Gastroesophageal sphincter (tissue), 4 donors: ENCODE results near the gene HSD17B1. TPM values are rescaled to one million over a fixed set of nuclear protein-coding genes. Genes with fewer than 3 reads are reported as not detected.

Experiments used
- ATAC-seq: fragments of 150-250 bp; one replicate; pipeline ENCODE4 v1.9.1; 2016; ENCODE audit warnings: mild to moderate bottlenecking, moderate library complexity
- H3K27ac ChIP-seq, 4 donors: fragments of 200-600 bp; sonication (generic) in 3 of 4; 1 replicate in 3 of 4; 2 replicates in 1 of 4; pipeline ENCODE4 v1.5.1; 2016 to 2019
- H3K27me3 ChIP-seq: fragments of 200-600 bp; sonication (generic); one replicate; pipeline ENCODE4 v1.5.1; 2019
- H3K36me3 ChIP-seq, 2 donors: fragments of 200-600 bp; sonication (generic); one replicate each; pipeline ENCODE4 v1.5.1; 2019; ENCODE audit warnings: control low read depth in 1 of 2
- H3K4me1 ChIP-seq, 3 donors: fragments of 200-600 bp; sonication (generic); 1 replicate in 2 of 3; 2 replicates in 1 of 3; pipeline ENCODE4 v1.5.1; 2016 to 2019; ENCODE audit warnings: control low read depth in 2 of 3
- H3K4me3 ChIP-seq, 2 donors: fragments of 200-600 bp; sonication (generic); one replicate each; pipeline ENCODE4 v1.5.1; 2019; ENCODE audit warnings: mild to moderate bottlenecking in 1 of 2, moderate library complexity in 1 of 2
- H3K9me3 ChIP-seq, 3 donors: fragments of 200-600 bp; sonication (generic); one replicate each; pipeline ENCODE4 v1.5.1; 2017 to 2019; ENCODE audit warnings: control low read depth in 2 of 3
- EP300 ChIP-seq: sonication (generic); formaldehyde crosslinking; IDR thresholded peaks from one replicate; pipeline ENCODE4 v1.6.1; 2017; ENCODE audit warnings: antibody characterized with exemption, mild to moderate bottlenecking
- POLR2A ChIP-seq, 2 donors: fragments of 450-650 bp; IDR thresholded peaks; one replicate each; pipeline ENCODE4 v1.6.1; 2017; ENCODE audit warnings: antibody characterized with exemption in 2 of 2, mild to moderate bottlenecking in 2 of 2, moderate library complexity in 1 of 2
- POLR2AphosphoS5 ChIP-seq: sonication (generic); formaldehyde crosslinking; IDR thresholded peaks from one replicate; pipeline ENCODE4 v1.6.1; 2017; ENCODE audit warnings: antibody characterized with exemption
- WGBS, 2 donors: methylation state at CpG; one replicate each; pipeline ENCODE4 v1.1.5; 2018; ENCODE audit warnings: low coverage in 1 of 2; 5-methylcytosine and 5-hydroxymethylcytosine counted together
- total RNA-seq, 4 donors: library from RNA; depleted of rRNA; stranded (reverse); fragments of >200 nt; gene quantifications; one replicate each; pipeline ENCODE4 v1.1.0, GENCODE V29; 2016
- TF ChIP-seq, protein P1 (sequence below), 4 experiments: fragments of 200-600 bp in 2 of 4; fragments of 450-650 bp in 2 of 4; sonication (generic) in 1 of 4; IDR thresholded peaks; one replicate each; pipeline ENCODE4 v1.5.1; 2017 to 2019; ENCODE audit warnings: antibody characterized with exemption in 4 of 4, mild to moderate bottlenecking in 2 of 4, moderate library complexity in 2 of 4

HSD17B1 gene
- total RNA-seq, 4 donors from 2014 or later = 0.39 to 1.4 (median 0.69) TPM

DNA sequence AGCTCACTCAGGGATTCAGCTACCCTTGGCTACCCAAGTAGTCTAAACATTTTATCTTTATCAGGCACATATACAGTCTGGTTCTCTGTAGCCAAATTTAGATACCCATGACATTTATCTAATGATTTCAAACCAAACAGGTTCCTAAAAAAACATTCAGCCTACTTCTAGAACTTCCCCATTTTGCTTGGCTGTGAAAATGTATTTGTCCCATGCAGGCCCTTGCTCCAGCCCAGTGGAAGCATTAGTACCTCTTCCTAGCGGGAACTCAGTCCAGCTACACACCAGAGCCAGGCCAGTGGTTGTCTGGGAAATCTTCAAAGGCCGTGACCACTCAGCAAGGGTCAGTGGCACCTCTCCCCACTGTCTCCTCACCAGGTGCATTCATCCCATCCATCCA lies 42.9 kb upstream of the HSD17B1 start:
- Histone ChIP-seq H3K9me3 (no peaks in the 10 kb centered on the region), H3K36me3 (peaks cover 0 to 83% of the 10 kb centered on the region in 2 donors), H3K4me1 (peaks cover 0 to 53% (median 0%) of the 10 kb centered on the region in 3 donors), H3K27ac (no peak overlapping the region), H3K27me3 (no peaks in the 10 kb centered on the region), H3K4me3 (no peak overlapping the region)
- no peak for ATAC-seq
- no CpG with 5 or more reads among the region's 2 CpGs for WGBS, 2 donors
- TF ChIP-seq POLR2AphosphoS5 = no peak
- no peak for TF ChIP-seq POLR2A (IDR thresholded peaks at IDR 0.05)
- TF ChIP-seq, protein P1, sequence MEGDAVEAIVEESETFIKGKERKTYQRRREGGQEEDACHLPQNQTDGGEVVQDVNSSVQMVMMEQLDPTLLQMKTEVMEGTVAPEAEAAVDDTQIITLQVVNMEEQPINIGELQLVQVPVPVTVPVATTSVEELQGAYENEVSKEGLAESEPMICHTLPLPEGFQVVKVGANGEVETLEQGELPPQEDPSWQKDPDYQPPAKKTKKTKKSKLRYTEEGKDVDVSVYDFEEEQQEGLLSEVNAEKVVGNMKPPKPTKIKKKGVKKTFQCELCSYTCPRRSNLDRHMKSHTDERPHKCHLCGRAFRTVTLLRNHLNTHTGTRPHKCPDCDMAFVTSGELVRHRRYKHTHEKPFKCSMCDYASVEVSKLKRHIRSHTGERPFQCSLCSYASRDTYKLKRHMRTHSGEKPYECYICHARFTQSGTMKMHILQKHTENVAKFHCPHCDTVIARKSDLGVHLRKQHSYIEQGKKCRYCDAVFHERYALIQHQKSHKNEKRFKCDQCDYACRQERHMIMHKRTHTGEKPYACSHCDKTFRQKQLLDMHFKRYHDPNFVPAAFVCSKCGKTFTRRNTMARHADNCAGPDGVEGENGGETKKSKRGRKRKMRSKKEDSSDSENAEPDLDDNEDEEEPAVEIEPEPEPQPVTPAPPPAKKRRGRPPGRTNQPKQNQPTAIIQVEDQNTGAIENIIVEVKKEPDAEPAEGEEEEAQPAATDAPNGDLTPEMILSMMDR (IDR thresholded peaks at IDR 0.05) = no peak
- TF ChIP-seq EP300 = no peak

DNA sequence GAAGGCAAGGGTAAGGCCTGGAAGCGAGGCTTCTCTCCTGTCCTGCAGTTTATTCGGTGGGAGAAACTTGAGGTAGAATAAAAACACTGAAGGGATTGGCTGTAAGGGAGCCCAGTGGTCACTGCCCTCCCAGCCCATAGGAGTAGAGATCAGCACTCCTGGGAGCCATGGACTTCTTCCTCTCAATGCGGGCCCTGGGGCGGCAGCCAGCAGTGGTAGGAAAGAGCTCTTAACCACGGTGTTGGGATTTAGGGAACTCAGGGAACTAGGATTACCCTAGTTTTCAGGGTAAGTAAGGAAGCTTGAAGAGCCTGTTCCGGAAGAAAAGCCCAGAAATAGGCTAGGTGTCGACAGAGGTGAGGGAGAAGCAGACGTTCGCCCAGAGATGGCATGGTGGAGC lies 40.5 kb upstream of the HSD17B1 start:
- Histone ChIP-seq H3K4me3 (no peak overlapping the region), H3K4me1 (peaks cover 4 to 69% (median 10%) of the 10 kb centered on the region in 3 donors), H3K36me3 (peaks cover 0 to 79% of the 10 kb centered on the region in 2 donors), H3K27ac (peak overlapping the region in 3 of 4 donors; percentile 58 to 98 (median 68)), H3K27me3 (no peaks in the 10 kb centered on the region), H3K9me3 (no peaks in the 10 kb centered on the region)
- 72% methylated on average over 7 of the region's 9 CpGs; no CpG with 5 or more reads in 1 of the 2 donors for WGBS, 2 donors
- TF ChIP-seq, protein P1 (IDR thresholded peaks at IDR 0.05) = no peak
- TF ChIP-seq POLR2AphosphoS5 = no peak
- no peak for ATAC-seq

DNA sequence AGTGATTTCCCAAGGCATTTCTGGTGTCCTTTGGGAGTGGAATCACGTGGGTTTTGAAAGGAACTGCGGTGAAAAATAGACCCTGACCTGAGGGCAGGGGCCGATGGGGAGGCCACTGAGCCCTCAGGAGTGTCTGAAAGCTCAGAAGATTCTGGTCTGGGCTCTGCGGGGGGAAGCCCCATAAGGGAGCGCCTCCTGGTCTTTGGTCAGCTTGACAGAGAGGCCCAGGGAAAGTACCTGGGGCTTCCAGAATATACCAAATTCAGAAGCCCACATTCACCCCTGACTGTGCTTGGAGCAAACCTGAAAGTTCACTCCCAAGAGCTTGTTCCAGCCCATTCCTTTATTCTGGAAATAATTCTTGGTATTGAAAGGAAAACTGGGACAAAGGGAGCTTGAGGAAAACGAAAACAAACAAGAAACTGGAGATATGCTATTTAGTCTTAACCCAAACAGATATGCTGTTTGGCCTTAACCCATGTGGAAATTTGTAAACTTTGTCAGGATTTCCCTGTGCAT lies 39.9 kb upstream of the HSD17B1 start:
- Histone ChIP-seq H3K9me3 (no peaks in the 10 kb centered on the region), H3K36me3 (peaks cover 0 to 73% of the 10 kb centered on the region in 2 donors), H3K27ac (peak overlapping the region in 3 of 4 donors; percentile 58 to 98 (median 68)), H3K4me1 (peaks cover 5 to 74% (median 15%) of the 10 kb centered on the region in 3 donors), H3K27me3 (no peaks in the 10 kb centered on the region), H3K4me3 (no peak overlapping the region)
- TF ChIP-seq POLR2AphosphoS5 = no peak
- no peak for TF ChIP-seq POLR2A (IDR thresholded peaks at IDR 0.05)
- no peak for TF ChIP-seq EP300
- TF ChIP-seq, protein P1 (IDR thresholded peaks at IDR 0.05) = no peak
- ATAC-seq = no peak
- 37 to 63% methylated on average over 1 to 3 of the region's 6 CpGs for WGBS, 2 donors

DNA sequence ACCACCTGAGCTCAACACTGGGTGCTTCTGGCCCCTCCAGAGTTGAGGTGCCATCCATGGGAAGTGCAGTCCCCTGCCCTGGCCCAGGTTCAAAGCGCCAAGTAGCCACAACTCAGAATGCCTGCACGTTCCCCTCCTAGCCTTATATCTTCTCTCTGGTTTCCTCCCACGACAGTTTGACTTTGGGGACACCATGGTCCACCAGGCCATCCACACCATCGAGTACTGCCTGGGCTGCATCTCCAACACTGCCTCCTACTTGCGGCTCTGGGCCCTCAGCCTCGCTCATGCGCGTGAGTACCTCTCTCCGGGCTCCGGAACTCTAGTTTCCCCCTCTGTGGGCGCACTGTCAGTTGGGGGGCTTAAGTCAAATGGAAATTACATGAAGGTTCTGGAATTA lies 39.0 kb upstream of the HSD17B1 start:
- Histone ChIP-seq H3K9me3 (no peaks in the 10 kb centered on the region), H3K27me3 (no peaks in the 10 kb centered on the region), H3K36me3 (peaks cover 0 to 64% of the 10 kb centered on the region in 2 donors), H3K4me1 (peaks cover 12 to 82% (median 24%) of the 10 kb centered on the region in 3 donors), H3K4me3 (no peak overlapping the region), H3K27ac (peak overlapping the region in 3 of 4 donors; percentile 58 to 98 (median 68))
- TF ChIP-seq, protein P1 (IDR thresholded peaks at IDR 0.05) = no peak
- no peak for TF ChIP-seq POLR2A (IDR thresholded peaks at IDR 0.05)
- no peak for TF ChIP-seq POLR2AphosphoS5
- TF ChIP-seq EP300 = no peak
- no peak for ATAC-seq
- WGBS, 2 donors = 98% methylated on average over 7 of the region's 11 CpGs; no CpG with 5 or more reads in 1 of the 2 donors

DNA sequence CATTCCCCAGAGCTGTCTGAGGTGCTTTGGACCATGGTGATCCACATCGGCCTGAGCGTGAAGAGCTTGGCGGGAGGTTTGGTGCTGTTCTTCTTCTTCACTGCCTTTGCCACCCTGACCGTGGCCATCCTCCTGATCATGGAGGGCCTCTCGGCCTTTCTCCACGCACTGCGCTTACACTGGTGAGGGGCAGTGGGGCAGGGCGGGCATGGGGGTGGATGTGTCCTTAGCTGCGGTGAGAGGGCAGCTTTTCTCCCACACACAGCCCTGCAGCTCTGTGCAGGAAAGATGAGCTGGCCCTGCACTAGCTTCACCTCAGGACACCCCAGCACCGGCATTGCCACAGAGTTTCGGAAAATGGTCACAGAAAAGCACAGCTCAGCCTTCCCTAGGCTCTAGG lies 38.4 kb upstream of the HSD17B1 start:
- H3K4me1 ChIP-seq = peaks cover 18 to 82% (median 30%) of the 10 kb centered on the region in 3 donors
- ATAC-seq = no peak
- 92% methylated on average over 3 of the region's 11 CpGs; no CpG with 5 or more reads in 1 of the 2 donors for WGBS, 2 donors
- peak overlapping the region in 3 of 4 donors; percentile 44 to 98 (median 90) for H3K27ac ChIP-seq
- H3K4me3 ChIP-seq = no peak overlapping the region
- TF ChIP-seq POLR2A (IDR thresholded peaks at IDR 0.05) = no peak
- TF ChIP-seq, protein P1 (IDR thresholded peaks at IDR 0.05) = no peak
- no peak for TF ChIP-seq EP300
- TF ChIP-seq POLR2AphosphoS5 = no peak
- peaks cover 0 to 58% of the 10 kb centered on the region in 2 donors for H3K36me3 ChIP-seq
- H3K27me3 ChIP-seq = no peaks in the 10 kb centered on the region
- H3K9me3 ChIP-seq = no peaks in the 10 kb centered on the region
